GM20431 (cell line): ENCODE results near the gene LYAR.
"Not testable (repeated sequence)": the region's sequence is repeated elsewhere in the genome, so short reads cannot be mapped to it uniquely, and the experiment has no call there.

Experiments
- in situ Hi-C: fragments of 300-500 bp; cut with MseI, MboI; formaldehyde crosslinking; loops from one replicate; pipeline ENCODE4 v1.15.0; 2020; ENCODE audit warnings: low sequenced_read_pairs; ENCODE audit not compliant: unreplicated experiment

The LYAR gene

GRCh38 chr4:4269856-4270255, 20.1 kb downstream of the LYAR start:
- in situ Hi-C loops = loop anchor here (10.0 kb wide), 1 partner anchor 55 kb away; no protein-coding TSS in a partner anchor

GRCh38 chr4:4269331-4269731, 20.6 kb downstream of the LYAR start:
- in situ Hi-C loops = loop anchor here (10.0 kb wide), 1 partner anchor 55 kb away; no protein-coding TSS in a partner anchor

- in situ Hi-C loops = loop anchor here (10.0 kb wide), 1 partner anchor 56 kb away; no protein-coding TSS in a partner anchor
Observed at GRCh38 chr4:4268776-4269175, 21.2 kb downstream of the LYAR start.

GRCh38 chr4:4267981-4268380, 22.0 kb downstream of the LYAR start:
- in situ Hi-C loops = loop anchor here (10.0 kb wide), 1 partner anchor 57 kb away; no protein-coding TSS in a partner anchor

- in situ Hi-C loops = loop anchor here (10.0 kb wide), 1 partner anchor 65 kb away; no protein-coding TSS in a partner anchor
Observed at GRCh38 chr4:4260185-4260751, 29.7 kb downstream of the LYAR start.

- in situ Hi-C loops = loop anchor here (10.0 kb wide), 1 partner anchor 65 kb away; no protein-coding TSS in a partner anchor
Observed at GRCh38 chr4:4259484-4260100, 30.4 kb downstream of the LYAR start.

- in situ Hi-C loops = not testable (repeated sequence)
Observed at GRCh38 chr4:4257705-4258104, 32.2 kb downstream of the LYAR start.

GRCh38 chr4:4256799-4257198, 33.2 kb downstream of the LYAR start:
- in situ Hi-C loops = no loop called here

- in situ Hi-C loops = no loop called here
Observed at GRCh38 chr4:4254666-4255065, 35.3 kb downstream of the LYAR start.

- in situ Hi-C loops = no loop called here
Observed at GRCh38 chr4:4254199-4254598, 35.8 kb downstream of the LYAR start.

- in situ Hi-C loops = no loop called here
Observed at GRCh38 chr4:4249866-4250265, 40.1 kb downstream of the LYAR start.

- in situ Hi-C loops = not testable (repeated sequence)
Observed at GRCh38 chr4:4249342-4249741, 40.6 kb downstream of the LYAR start.

- in situ Hi-C loops = no loop called here
Observed at GRCh38 chr4:4248885-4249203, 41.1 kb downstream of the LYAR start.

GRCh38 chr4:4248029-4248884, 41.7 kb downstream of the LYAR start, which contains the start of gene TMEM128:
Gene TMEM128, minus strand, starts transcription at chr4:4248223. Its CDS starts 21 bp downstream, at chr4:4248202.
- in situ Hi-C loops = no loop called here

GRCh38 chr4:4247696-4248028, 42.3 kb downstream of the LYAR start:
- in situ Hi-C loops = no loop called here

GRCh38 chr4:4245172-4245571, 44.8 kb downstream of the LYAR start:
- in situ Hi-C loops = no loop called here

GRCh38 chr4:4239551-4239950, 50.4 kb downstream of the LYAR start:
- in situ Hi-C loops = not testable (repeated sequence)

GRCh38 chr4:4233610-4234009, 56.3 kb downstream of the LYAR start:
- in situ Hi-C loops = no loop called here

GRCh38 chr4:4228356-4228668, 61.6 kb downstream of the LYAR start:
- in situ Hi-C loops = no loop called here

GRCh38 chr4:4227510-4228355, 62.2 kb downstream of the LYAR start:
- in situ Hi-C loops = no loop called here
